Tibial nerve (tissue), 4 donors: ENCODE results near the gene CCR4. TPM values are rescaled to one million over a fixed set of nuclear protein-coding genes. Genes with fewer than 3 reads are reported as not detected.
"Not testable (repeated sequence)": the region's sequence is repeated elsewhere in the genome, so short reads cannot be mapped to it uniquely, and the experiment has no call there.

Source experiments
- DNase-seq, 2 donors: peaks; one replicate each; pipeline ENCODE4 v3.0.0-alpha.2; 2019; ENCODE audit warnings: low spot score in 2 of 2
- H3K27ac ChIP-seq, 4 donors: fragments of 200-600 bp; sonication (generic) in 3 of 4; one replicate each; pipeline ENCODE4 v1.5.1; 2017 to 2019; ENCODE audit warnings: mild to moderate bottlenecking in 1 of 4
- H3K27me3 ChIP-seq, 2 donors: fragments of 200-600 bp; sonication (generic) in 1 of 2; one replicate each; pipeline versions ENCODE4 v1.5.1 to v1.6.0; 2017 to 2019
- H3K36me3 ChIP-seq, 3 donors: fragments of 200-600 bp; sonication (generic); one replicate each; pipeline ENCODE4 v1.5.1; 2018 to 2019
- H3K4me1 ChIP-seq, 4 donors: fragments of 200-600 bp; sonication (generic) in 3 of 4; one replicate each; pipeline ENCODE4 v1.5.1; 2017 to 2019
- H3K4me3 ChIP-seq, 4 donors: fragments of 200-600 bp; sonication (generic) in 3 of 4; one replicate each; pipeline ENCODE4 v1.5.1; 2017 to 2019; ENCODE audit warnings: mild to moderate bottlenecking in 1 of 4, moderate library complexity in 1 of 4
- H3K9me3 ChIP-seq, 4 donors: fragments of 200-600 bp; sonication (generic) in 3 of 4; one replicate each; pipeline ENCODE4 v1.5.1; 2017 to 2019
- CTCF ChIP-seq, 5 experiments: fragments of 200-600 bp in 3 of 5; fragments of 450-650 bp in 2 of 5; sonication (generic) in 3 of 5; IDR thresholded peaks; one replicate each; pipeline ENCODE4 v1.5.1; 2016 to 2019; ENCODE audit warnings: antibody characterized with exemption in 5 of 5, mild to moderate bottlenecking in 3 of 5, moderate library complexity in 2 of 5
- EP300 ChIP-seq, 2 donors: sonication (generic); formaldehyde crosslinking; IDR thresholded peaks; one replicate each; pipeline ENCODE4 v1.6.1; 2017; ENCODE audit warnings: antibody characterized with exemption in 2 of 2, mild to moderate bottlenecking in 1 of 2
- POLR2A ChIP-seq, 2 donors: fragments of 450-650 bp; IDR thresholded peaks; one replicate each; pipeline ENCODE4 v1.6.1; 2017; ENCODE audit warnings: antibody characterized with exemption in 2 of 2, mild to moderate bottlenecking in 2 of 2, moderate library complexity in 2 of 2
- WGBS, 2 donors: methylation state at CpG; one replicate each; pipeline ENCODE4 v1.1.5; 2018; 5-methylcytosine and 5-hydroxymethylcytosine counted together
- total RNA-seq, 4 donors: library from RNA; depleted of rRNA; stranded (reverse); fragments of >200 nt; gene quantifications; one replicate each; pipeline ENCODE4 v1.1.0, GENCODE V29; 2016

CCR4 gene
- total RNA-seq, 4 donors from 2014 or later: 0.21 to 0.30 TPM; not detected in 2

- peaks cover 0 to 2% (median 0%) of the 10 kb centered on the region in 4 donors for H3K9me3 ChIP-seq
- no peak overlapping the region for H3K4me3 ChIP-seq
- H3K27me3 ChIP-seq: no peaks in the 10 kb centered on the region
- 85 to 87% methylated on average over 4 of the region's 4 CpGs for WGBS, 2 donors
- DNase-seq: no peak
- no peaks in the 10 kb centered on the region for H3K4me1 ChIP-seq
- no peaks in the 10 kb centered on the region for H3K36me3 ChIP-seq
- TF ChIP-seq POLR2A (IDR thresholded peaks at IDR 0.05): no peak
- TF ChIP-seq EP300 (IDR thresholded peaks at IDR 0.05): no peak
- TF ChIP-seq CTCF (IDR thresholded peaks at IDR 0.05): no peak
- no peak overlapping the region for H3K27ac ChIP-seq
Observed at GRCh38 chr3:32960404-32961170, 9.1 kb downstream of the CCR4 start.

- no peaks in the 10 kb centered on the region for H3K4me1 ChIP-seq
- H3K36me3 ChIP-seq: no peaks in the 10 kb centered on the region
- H3K4me3 ChIP-seq: no peak overlapping the region
- peaks cover 0 to 9% (median 0%) of the 10 kb centered on the region in 4 donors for H3K9me3 ChIP-seq
- TF ChIP-seq POLR2A (IDR thresholded peaks at IDR 0.05) (no peak), EP300 (IDR thresholded peaks at IDR 0.05) (no peak), CTCF (IDR thresholded peaks at IDR 0.05) (no peak)
- WGBS, 2 donors: 66 to 80% methylated on average over 5 of the region's 5 CpGs
- no peaks in the 10 kb centered on the region for H3K27me3 ChIP-seq
- no peak overlapping the region for H3K27ac ChIP-seq
- no peak for DNase-seq
Observed at GRCh38 chr3:32961189-32961715, 9.8 kb downstream of the CCR4 start.

GRCh38 chr3:32963871-32964270 is 12.4 kb downstream of the CCR4 start:
- TF ChIP-seq EP300 (IDR thresholded peaks at IDR 0.05) (no peak), POLR2A (IDR thresholded peaks at IDR 0.05) (no peak), CTCF (IDR thresholded peaks at IDR 0.05) (no peak)
- Histone ChIP-seq H3K4me3 (no peak overlapping the region), H3K27ac (no peak overlapping the region), H3K4me1 (no peaks in the 10 kb centered on the region), H3K27me3 (no peaks in the 10 kb centered on the region), H3K9me3 (peaks cover 0 to 9% (median 0%) of the 10 kb centered on the region in 4 donors), H3K36me3 (no peaks in the 10 kb centered on the region)
- WGBS, 2 donors: 90 to 91% methylated on average over 3 of the region's 3 CpGs
- no peak for DNase-seq

- H3K27ac ChIP-seq, H3K4me1 ChIP-seq, H3K27me3 ChIP-seq, H3K9me3 ChIP-seq, DNase-seq, H3K36me3 ChIP-seq, H3K4me3 ChIP-seq: not testable (repeated sequence)
- 86 to 87% methylated on average over 2 of the region's 2 CpGs for WGBS, 2 donors
Observed at GRCh38 chr3:32964781-32965180, 13.3 kb downstream of the CCR4 start.

GRCh38 chr3:32965617-32966213 is 14.3 kb downstream of the CCR4 start:
- H3K9me3 ChIP-seq, H3K4me3 ChIP-seq, H3K36me3 ChIP-seq, H3K27ac ChIP-seq, H3K4me1 ChIP-seq, DNase-seq, H3K27me3 ChIP-seq: not testable (repeated sequence)
- 85 to 91% methylated on average over 2 of the region's 2 CpGs for WGBS, 2 donors

- not testable (repeated sequence) for H3K27me3 ChIP-seq, H3K4me1 ChIP-seq, DNase-seq, H3K4me3 ChIP-seq, H3K36me3 ChIP-seq, H3K27ac ChIP-seq, H3K9me3 ChIP-seq
- WGBS, 2 donors: 78 to 82% methylated on average over 5 of the region's 5 CpGs
Observed at GRCh38 chr3:32966627-32967026, 15.2 kb downstream of the CCR4 start.
